MM.1S (cell line): ENCODE results near the gene CCNYL1.
A peak's percentile ranks its signal among the peaks of the same experiment; 100 is the strongest.

Source experiments
- DNase-seq: peaks from one replicate; pipeline ENCODE4 v3.0.0-alpha.2; 2015
- H2AFZ ChIP-seq: fragments of 300-600 bp; sonication (generic); 2 replicates; pipeline ENCODE4 v1.6.0; 2016; ENCODE audit warnings: antibody characterized with exemption, low read length
- H3F3A ChIP-seq: fragments of 300-600 bp; sonication (generic); 2 replicates; pipeline ENCODE4 v1.6.1; 2016; ENCODE audit warnings: mild to moderate bottlenecking, antibody characterized with exemption, low read length, moderate library complexity, mixed read lengths; ENCODE audit not compliant: insufficient read depth
- H3K27ac ChIP-seq: fragments of 300-600 bp; sonication (generic); 2 replicates; pipeline ENCODE4 v1.5.1; 2016; ENCODE audit warnings: mild to moderate bottlenecking, low read length
- H3K27me3 ChIP-seq: fragments of 300-600 bp; sonication (generic); replicated peaks from 2 replicates; pipeline ENCODE4 v1.6.0; 2016; ENCODE audit warnings: low read length; ENCODE audit not compliant: insufficient read depth
- H3K36me3 ChIP-seq: fragments of 300-600 bp; sonication (generic); replicated peaks from 2 replicates; pipeline ENCODE4 v1.6.1; 2016; ENCODE audit warnings: mild to moderate bottlenecking, low read length, mixed read lengths; ENCODE audit not compliant: insufficient read depth
- H3K4me1 ChIP-seq: fragments of 300-600 bp; sonication (generic); 2 replicates; pipeline ENCODE4 v1.6.1; 2016; ENCODE audit warnings: low read length, mixed read lengths
- H3K4me2 ChIP-seq: fragments of 300-600 bp; sonication (generic); 2 replicates; pipeline ENCODE4 v1.6.0; 2016; ENCODE audit warnings: low read depth, low read length
- H3K4me3 ChIP-seq: fragments of 300-600 bp; sonication (generic); 2 replicates; pipeline ENCODE4 v1.5.1; 2016; ENCODE audit warnings: low read length, mixed read lengths
- H3K79me2 ChIP-seq: fragments of 300-600 bp; sonication (generic); 2 replicates; pipeline ENCODE4 v1.6.1; 2016; ENCODE audit warnings: mixed run types, low read length, mixed read lengths
- H3K9ac ChIP-seq: fragments of 300-600 bp; sonication (generic); 2 replicates; pipeline ENCODE4 v1.6.1; 2016; ENCODE audit warnings: low read length, mixed read lengths
- H3K9me2 ChIP-seq: fragments of 300-600 bp; sonication (generic); replicated peaks from 2 replicates; pipeline ENCODE4 v1.6.1; 2016; ENCODE audit warnings: mild to moderate bottlenecking, low read length, mixed read lengths; ENCODE audit not compliant: insufficient read depth
- H3K9me3 ChIP-seq: fragments of 300-600 bp; sonication (generic); replicated peaks from 2 replicates; pipeline ENCODE4 v1.6.1; 2016; ENCODE audit warnings: mild to moderate bottlenecking, low read length, mixed read lengths; ENCODE audit not compliant: insufficient read depth
- H4K20me1 ChIP-seq: fragments of 300-600 bp; sonication (generic); 2 replicates; pipeline ENCODE4 v1.6.1; 2016; ENCODE audit warnings: mild to moderate bottlenecking, low read length, moderate library complexity, mixed read lengths; ENCODE audit not compliant: insufficient read depth
- CTCF ChIP-seq: fragments of 300-600 bp; sonication (generic); IDR thresholded peaks from 2 replicates; pipeline ENCODE4 v1.5.1; 2016; ENCODE audit warnings: antibody characterized with exemption, low read length, mixed read lengths
- EZH2 ChIP-seq: fragments of 300-600 bp; sonication (generic); optimal IDR thresholded peaks from 2 replicates; pipeline ENCODE3; 2017; ENCODE audit warnings: low read depth, mild to moderate bottlenecking, antibody characterized with exemption, low read length, mixed read lengths
- EZH2phosphoT487 ChIP-seq: fragments of 300-600 bp; sonication (generic); IDR thresholded peaks from 2 replicates; pipeline ENCODE4 v1.6.1; 2018; ENCODE audit warnings: antibody characterized with exemption, low read length

CCNYL1 gene

GRCh38 chr2:207706936-207707860 is 4.2 kb upstream of the CCNYL1 start:
- Histone ChIP-seq H3K9me3 (no peaks in the 10 kb centered on the region), H3K27ac (no peak overlapping the region), H3K4me1 (peaks cover 16% of the 10 kb centered on the region), H4K20me1 (no peaks in the 10 kb centered on the region), H3K9ac (no peak overlapping the region; the same call in 1 of the 2 replicates), H3K4me2 (peak overlapping the region; percentile 43; the same call in 1 of the 2 replicates), H3K27me3 (no peaks in the 10 kb centered on the region), H3K9me2 (no peaks in the 10 kb centered on the region), H3F3A (peaks cover 12% of the 10 kb centered on the region), H3K79me2 (peaks cover under 1% of the 10 kb centered on the region; the same call in 1 of the 2 replicates), H3K4me3 (no peak overlapping the region), H2AFZ (peak overlapping the region; percentile 69), H3K36me3 (no peaks in the 10 kb centered on the region)
- DNase-seq, result no peak
- TF ChIP-seq EZH2phosphoT487 (no peak), CTCF (no peak), EZH2 (no peak)

GRCh38 chr2:207711750-207712530 is 500 bp downstream of the CCNYL1 start:
- peak overlapping the region; percentile 98 for H2AFZ ChIP-seq
- no peaks in the 10 kb centered on the region for H3K9me3 ChIP-seq
- no peaks in the 10 kb centered on the region for H3K36me3 ChIP-seq
- H3F3A ChIP-seq, result peaks cover 15% of the 10 kb centered on the region
- peak overlapping the region; percentile 95 for H3K4me2 ChIP-seq
- H3K4me1 ChIP-seq, result peaks cover 8% of the 10 kb centered on the region
- H3K9ac ChIP-seq, result peak overlapping the region; percentile 80; the same call in 1 of the 2 replicates
- peak overlapping the region; percentile 79 for H3K27ac ChIP-seq
- peaks cover 18% of the 10 kb centered on the region for H3K79me2 ChIP-seq
- no peaks in the 10 kb centered on the region for H3K9me2 ChIP-seq
- no peak for TF ChIP-seq CTCF
- no peak for TF ChIP-seq EZH2
- TF ChIP-seq EZH2phosphoT487, result no peak
- peak overlapping the region; percentile 71 for H3K4me3 ChIP-seq
- no peaks in the 10 kb centered on the region for H3K27me3 ChIP-seq
- H4K20me1 ChIP-seq, result no peaks in the 10 kb centered on the region
- peak; percentile 62 for DNase-seq

- H3K9ac ChIP-seq, result no peak overlapping the region
- no peaks in the 10 kb centered on the region for H3K9me3 ChIP-seq
- no peak overlapping the region for H3K4me2 ChIP-seq
- H3K36me3 ChIP-seq, result no peaks in the 10 kb centered on the region
- H2AFZ ChIP-seq, result no peak overlapping the region
- H3K4me1 ChIP-seq, result no peaks in the 10 kb centered on the region
- no peaks in the 10 kb centered on the region for H4K20me1 ChIP-seq
- peaks cover 10% of the 10 kb centered on the region for H3F3A ChIP-seq
- no peaks in the 10 kb centered on the region for H3K9me2 ChIP-seq
- no peak overlapping the region for H3K4me3 ChIP-seq
- TF ChIP-seq EZH2, result no peak
- TF ChIP-seq CTCF, result no peak
- TF ChIP-seq EZH2phosphoT487, result no peak
- H3K27me3 ChIP-seq, result no peaks in the 10 kb centered on the region
- H3K79me2 ChIP-seq, result peaks cover 18% of the 10 kb centered on the region
- no peak for DNase-seq
- H3K27ac ChIP-seq, result no peak overlapping the region
Observed at GRCh38 chr2:207716056-207716455, 4.6 kb downstream of the CCNYL1 start.
